Neuronal stem cell (in vitro differentiated cells): ENCODE measurements around the gene GNB3.

Experiments
- DNase-seq: peaks from one replicate; pipeline ENCODE4 v3.0.0-alpha.2; 2013; ENCODE audit warnings: low spot score
- H2AFZ ChIP-seq: one replicate; pipeline ENCODE4 v1.6.1; 2013; ENCODE audit warnings: mild to moderate bottlenecking, low read length, inconsistent platforms
- H2AK5ac ChIP-seq: 2 replicates; pipeline ENCODE4 v1.6.1; 2013; ENCODE audit warnings: low read depth, mild to moderate bottlenecking, inconsistent platforms, low read length, moderate library complexity, mixed read lengths
- H2BK120ac ChIP-seq: 2 replicates; pipeline ENCODE4 v1.6.1; 2013; ENCODE audit warnings: low read depth, mild to moderate bottlenecking, inconsistent platforms, low read length, moderate library complexity, mixed read lengths
- H2BK12ac ChIP-seq: one replicate; pipeline ENCODE4 v1.6.1; 2013; ENCODE audit warnings: low read length, inconsistent platforms
- H2BK15ac ChIP-seq: 2 replicates; pipeline ENCODE4 v1.6.1; 2013; ENCODE audit warnings: mild to moderate bottlenecking, low read length, inconsistent platforms, mixed read lengths
- H2BK5ac ChIP-seq: one replicate; pipeline ENCODE4 v1.6.1; 2013; ENCODE audit warnings: inconsistent platforms, mild to moderate bottlenecking, low read length, moderate library complexity
- H3K14ac ChIP-seq: one replicate; pipeline ENCODE4 v1.6.1; 2013; ENCODE audit warnings: low read length, inconsistent platforms
- H3K18ac ChIP-seq: 2 replicates; pipeline ENCODE4 v1.6.1; 2013; ENCODE audit warnings: low read length, inconsistent platforms
- H3K23ac ChIP-seq: 2 replicates; pipeline ENCODE4 v1.6.1; 2013; ENCODE audit warnings: low read depth, mild to moderate bottlenecking, mixed read lengths, low read length, inconsistent platforms; ENCODE audit not compliant: poor library complexity
- H3K27ac ChIP-seq: replicated peaks from 3 replicates; pipeline ENCODE4 v1.5.1; 2013; ENCODE audit warnings: low read length, inconsistent platforms
- H3K27me3 ChIP-seq, 3 experiments: 2 replicates each; pipeline ENCODE4 v1.6.1; 2013; ENCODE audit warnings: low read length in 3 of 3, mild to moderate bottlenecking in 2 of 3, inconsistent platforms in 1 of 3, low read depth in 1 of 3, mixed read lengths in 1 of 3, moderate library complexity in 1 of 3; ENCODE audit not compliant: control insufficient read depth in 3 of 3, insufficient read depth in 3 of 3
- H3K36me3 ChIP-seq, 2 donors: replicated peaks in 1 of 2; 2 replicates each; pipeline ENCODE4 v1.6.1; 2013; ENCODE audit warnings: low read length in 2 of 2; ENCODE audit not compliant: control insufficient read depth in 2 of 2, insufficient read depth in 2 of 2
- H3K4ac ChIP-seq: 2 replicates; pipeline ENCODE4 v1.6.1; 2013; ENCODE audit warnings: inconsistent platforms, mild to moderate bottlenecking, low read length, moderate library complexity
- H3K4me1 ChIP-seq, 2 donors: 1 replicate in 1 of 2; 2 replicates in 1 of 2; pipeline ENCODE4 v1.6.1; 2013; ENCODE audit warnings: low read length in 2 of 2, low read depth in 1 of 2; ENCODE audit not compliant: control insufficient read depth in 2 of 2, insufficient read depth in 1 of 2
- H3K4me2 ChIP-seq: one replicate; pipeline ENCODE4 v1.6.1; 2013; ENCODE audit warnings: mild to moderate bottlenecking, low read length, inconsistent platforms; ENCODE audit not compliant: insufficient read depth, poor library complexity, severe bottlenecking
- H3K4me3 ChIP-seq, 2 donors: 2 replicates each; pipeline ENCODE4 v1.5.1; 2013; ENCODE audit warnings: low read length in 2 of 2, mild to moderate bottlenecking in 2 of 2, inconsistent platforms in 1 of 2, moderate library complexity in 1 of 2
- H3K79me1 ChIP-seq: one replicate; pipeline ENCODE4 v1.6.1; 2013; ENCODE audit warnings: low read depth, mild to moderate bottlenecking, inconsistent platforms, low read length, moderate library complexity
- H3K9ac ChIP-seq: one replicate; pipeline ENCODE4 v1.6.1; 2013; ENCODE audit warnings: mild to moderate bottlenecking, low read depth, low read length, inconsistent platforms; ENCODE audit not compliant: poor library complexity
- H3K9me3 ChIP-seq, 2 donors: replicated peaks in 1 of 2; 2 replicates each; pipeline versions ENCODE3 to v1.6.1; 2013; ENCODE audit warnings: low read length in 2 of 2, mild to moderate bottlenecking in 2 of 2, inconsistent platforms in 1 of 2, low read depth in 1 of 2, mixed read lengths in 1 of 2, moderate library complexity in 1 of 2; ENCODE audit not compliant: control insufficient read depth in 2 of 2, insufficient read depth in 1 of 2
- H4K8ac ChIP-seq: one replicate; pipeline ENCODE4 v1.6.1; 2013; ENCODE audit warnings: low read depth, mild to moderate bottlenecking, inconsistent platforms, low read length, moderate library complexity
- H4K91ac ChIP-seq: one replicate; pipeline ENCODE4 v1.6.1; 2013; ENCODE audit warnings: low read length, low read depth, mild to moderate bottlenecking, inconsistent platforms; ENCODE audit not compliant: poor library complexity
- WGBS, 2 donors: extraction: QIAGEN DNeasy Blood & Tissue Kit; methylation state at CpG; one replicate each; pipeline ENCODE4 v1.1.7; 2013; ENCODE audit warnings: missing lambda C conversion rate in 2 of 2, mixed read lengths in 1 of 2; ENCODE audit not compliant: insufficient read length in 2 of 2, insufficient replicate concordance in 1 of 2; ENCODE audit errors: extremely low coverage in 2 of 2; 5-methylcytosine and 5-hydroxymethylcytosine counted together

The GNB3 gene

DNA sequence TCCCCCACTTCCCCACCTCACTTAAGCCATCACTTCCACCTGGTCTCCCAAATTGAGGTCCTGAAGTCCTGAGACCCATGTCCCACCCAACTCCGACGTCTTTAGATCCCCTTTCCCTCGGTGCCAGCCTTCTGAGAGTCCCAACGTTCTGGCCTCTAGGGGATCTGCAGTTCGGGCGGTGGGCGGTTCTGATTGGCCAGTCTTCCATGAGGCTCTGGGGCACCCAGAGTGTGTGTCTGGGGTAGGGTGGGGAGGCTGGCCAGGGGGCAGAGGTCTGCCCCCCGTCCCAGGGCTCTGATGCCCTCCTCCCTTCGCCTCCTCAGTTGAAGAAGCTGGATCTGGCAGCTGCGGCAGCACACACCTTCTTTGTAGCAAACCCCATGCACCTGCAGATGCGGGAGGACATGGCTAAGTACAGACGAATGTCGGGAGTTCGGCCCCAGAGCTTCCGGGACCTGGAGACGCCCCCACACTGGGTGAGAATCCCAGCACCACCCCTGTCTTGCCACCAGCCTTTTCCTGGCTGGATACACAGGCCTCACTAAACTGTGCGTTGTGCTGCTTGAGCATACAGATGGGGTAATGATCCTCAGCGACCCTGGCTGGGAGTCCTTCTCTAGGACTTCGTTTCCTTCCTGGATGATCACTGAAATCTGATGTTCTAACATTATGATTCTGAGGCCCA is 11.0 kb upstream of the GNB3 start:
- H3K9ac ChIP-seq, result peak overlapping the region; percentile 98
- H3K18ac ChIP-seq, result peak overlapping the region; percentile 95
- no peak overlapping the region for H4K91ac ChIP-seq
- H3K4ac ChIP-seq, result no peak overlapping the region
- peak overlapping the region; percentile 83 for H2BK5ac ChIP-seq
- H2BK12ac ChIP-seq, result peak overlapping the region; percentile 49
- H3K9me3 ChIP-seq, result no peaks in the 10 kb centered on the region
- no CpG with 5 or more reads among the region's 19 CpGs for WGBS, 2 donors
- peaks cover 32% of the 10 kb centered on the region for H3K79me1 ChIP-seq
- H2BK120ac ChIP-seq, result peak overlapping the region; percentile 22
- peak overlapping the region; percentile 61 for H2AFZ ChIP-seq
- H3K4me1 ChIP-seq, result peaks cover 16 to 17% of the 10 kb centered on the region in 2 donors
- no peak overlapping the region for H4K8ac ChIP-seq
- peak overlapping the region; percentile 77 for H3K4me2 ChIP-seq
- peaks cover 37 to 46% of the 10 kb centered on the region in 2 donors for H3K36me3 ChIP-seq
- H3K4me3 ChIP-seq, result peak overlapping the region; percentile 87 to 99
- H3K27ac ChIP-seq, result peak overlapping the region; percentile 10
- H2BK15ac ChIP-seq, result no peak overlapping the region
- DNase-seq, result no peak
- H3K14ac ChIP-seq, result no peak overlapping the region
- peak overlapping the region; percentile 50 for H3K23ac ChIP-seq
- no peaks in the 10 kb centered on the region for H3K27me3 ChIP-seq
- peak overlapping the region; percentile 60 for H2AK5ac ChIP-seq

DNA sequence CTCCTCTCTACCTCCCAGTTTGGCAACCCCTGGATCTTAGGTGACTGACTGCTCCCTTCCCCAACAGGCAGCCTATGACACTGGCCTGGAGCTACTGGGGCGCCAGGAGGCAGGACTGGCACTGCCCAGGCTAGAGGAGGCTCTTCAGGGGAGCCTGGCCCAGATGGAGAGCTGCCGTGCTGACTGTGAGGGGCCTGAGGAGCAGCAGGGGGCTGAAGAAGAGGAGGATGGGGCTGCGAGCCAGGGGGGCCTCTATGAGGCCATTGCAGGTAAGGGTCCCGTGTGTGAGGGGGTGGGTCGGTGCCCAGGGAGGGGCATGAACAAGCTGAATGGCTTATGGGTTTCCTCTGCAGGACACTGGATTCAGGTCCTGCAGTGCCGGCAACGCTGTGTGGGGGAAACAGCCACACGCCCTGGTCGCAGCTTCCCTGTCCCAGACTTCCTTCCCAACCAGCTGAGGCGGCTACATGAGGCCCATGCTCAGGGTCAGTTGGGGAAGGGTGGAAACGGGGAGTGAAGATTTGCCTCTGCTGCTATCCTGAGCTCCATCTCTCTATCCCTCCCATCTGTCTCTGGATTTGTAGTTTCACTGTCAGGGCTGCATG is 10.3 kb upstream of the GNB3 start:
- H2BK5ac ChIP-seq, result no peak overlapping the region
- no peak overlapping the region for H2BK12ac ChIP-seq
- no peak for DNase-seq
- H4K91ac ChIP-seq, result no peak overlapping the region
- peak overlapping the region; percentile 50 for H3K23ac ChIP-seq
- H3K4me2 ChIP-seq, result no peak overlapping the region
- peaks cover 12 to 14% of the 10 kb centered on the region in 2 donors for H3K4me1 ChIP-seq
- peak overlapping the region; percentile 65 for H2AK5ac ChIP-seq
- H3K27ac ChIP-seq, result no peak overlapping the region
- no peak overlapping the region for H4K8ac ChIP-seq
- peaks cover 31% of the 10 kb centered on the region for H3K79me1 ChIP-seq
- H2BK15ac ChIP-seq, result no peak overlapping the region
- peak overlapping the region; percentile 42 for H3K18ac ChIP-seq
- no peaks in the 10 kb centered on the region for H3K9me3 ChIP-seq
- no peak overlapping the region for H2AFZ ChIP-seq
- no peak overlapping the region for H3K9ac ChIP-seq
- peak overlapping the region; percentile 18 to 87 for H3K4me3 ChIP-seq
- peaks cover 37 to 54% of the 10 kb centered on the region in 2 donors for H3K36me3 ChIP-seq
- H3K4ac ChIP-seq, result no peak overlapping the region
- WGBS, 2 donors, result no CpG with 5 or more reads among the region's 11 CpGs
- no peak overlapping the region for H3K14ac ChIP-seq
- no peaks in the 10 kb centered on the region for H3K27me3 ChIP-seq
- peak overlapping the region; percentile 93 for H2BK120ac ChIP-seq

DNA sequence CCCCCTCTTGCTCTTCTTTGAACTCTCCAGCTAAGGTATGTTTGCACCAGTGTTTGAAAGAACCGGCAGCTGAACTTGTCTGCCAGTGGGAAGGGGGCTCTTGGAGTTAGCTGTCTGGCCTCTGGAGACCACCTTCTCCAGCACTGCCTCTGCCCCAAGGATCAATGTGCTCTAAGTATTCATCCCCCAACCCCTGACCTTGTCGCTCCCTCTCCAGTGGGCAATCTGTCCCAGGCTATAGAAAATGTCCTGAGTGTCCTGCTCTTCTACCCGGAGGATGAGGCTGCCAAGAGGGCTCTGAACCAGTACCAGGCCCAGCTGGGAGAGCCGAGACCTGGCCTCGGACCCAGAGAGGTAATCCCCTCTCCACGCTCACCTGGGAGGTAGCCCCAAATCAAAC is 9.7 kb upstream of the GNB3 start:
- Histone ChIP-seq H3K9me3 (no peaks in the 10 kb centered on the region), H2BK15ac (no peak overlapping the region), H3K9ac (no peak overlapping the region), H3K4me1 (peaks cover 12% of the 10 kb centered on the region in 2 donors), H3K4ac (no peak overlapping the region), H3K23ac (peak overlapping the region; percentile 82), H2BK12ac (peak overlapping the region; percentile 68), H3K27me3 (no peaks in the 10 kb centered on the region), H3K4me2 (no peak overlapping the region), H2AFZ (no peak overlapping the region), H3K18ac (no peak overlapping the region), H3K14ac (no peak overlapping the region), H4K91ac (no peak overlapping the region), H2BK120ac (peak overlapping the region; percentile 93), H3K4me3 (no peak overlapping the region), H3K79me1 (peaks cover 30% of the 10 kb centered on the region), H2BK5ac (no peak overlapping the region), H3K27ac (no peak overlapping the region), H3K36me3 (peaks cover 39 to 59% of the 10 kb centered on the region in 2 donors), H4K8ac (no peak overlapping the region), H2AK5ac (no peak overlapping the region)
- no CpG with 5 or more reads among the region's 6 CpGs for WGBS, 2 donors
- no peak for DNase-seq

DNA sequence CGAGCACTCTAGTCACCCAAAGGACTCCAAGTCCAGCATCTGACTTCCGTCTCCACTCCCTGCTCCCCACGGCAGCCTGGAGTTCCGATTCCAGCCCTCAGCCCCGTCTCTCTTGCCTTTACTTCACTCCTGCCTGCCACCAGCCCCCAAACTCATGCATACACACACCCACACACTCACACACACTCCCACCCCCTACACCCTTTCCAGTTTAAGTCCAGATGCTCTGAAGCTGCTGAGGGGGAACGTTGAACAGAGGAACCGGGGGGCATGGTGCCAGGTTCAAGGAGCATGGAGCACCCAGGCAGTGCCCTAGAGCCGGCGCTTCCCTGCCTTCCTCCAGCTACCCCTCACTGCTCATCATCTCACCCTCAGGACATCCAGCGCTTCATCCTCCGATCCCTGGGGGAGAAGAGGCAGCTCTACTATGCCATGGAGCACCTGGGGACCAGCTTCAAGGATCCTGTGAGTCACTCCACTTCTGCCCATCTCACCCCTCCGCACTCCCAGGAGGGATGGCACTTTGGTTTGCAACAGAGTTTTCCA is 9.2 kb upstream of the GNB3 start:
- no CpG with 5 or more reads among the region's 12 CpGs for WGBS, 2 donors
- no peak overlapping the region for H3K27ac ChIP-seq
- peak overlapping the region; percentile 93 for H2BK120ac ChIP-seq
- H3K4me2 ChIP-seq, result no peak overlapping the region
- no peak overlapping the region for H3K4ac ChIP-seq
- H3K14ac ChIP-seq, result no peak overlapping the region
- peaks cover 43 to 64% of the 10 kb centered on the region in 2 donors for H3K36me3 ChIP-seq
- no peak overlapping the region for H2BK12ac ChIP-seq
- no peak for DNase-seq
- no peak overlapping the region for H4K8ac ChIP-seq
- H3K4me1 ChIP-seq, result peaks cover 12% of the 10 kb centered on the region in 2 donors
- peaks cover 30% of the 10 kb centered on the region for H3K79me1 ChIP-seq
- H2BK5ac ChIP-seq, result no peak overlapping the region
- H3K23ac ChIP-seq, result peak overlapping the region; percentile 82
- H2AFZ ChIP-seq, result no peak overlapping the region
- H3K9ac ChIP-seq, result peak overlapping the region; percentile 16
- no peak overlapping the region for H3K18ac ChIP-seq
- H2BK15ac ChIP-seq, result no peak overlapping the region
- H2AK5ac ChIP-seq, result no peak overlapping the region
- H3K9me3 ChIP-seq, result no peaks in the 10 kb centered on the region
- H3K4me3 ChIP-seq, result no peak overlapping the region
- H4K91ac ChIP-seq, result no peak overlapping the region
- no peaks in the 10 kb centered on the region for H3K27me3 ChIP-seq
